H1 (cell line): ENCODE measurements around the gene ATG5. TPM values are rescaled to one million over a fixed set of nuclear protein-coding genes. Genes with fewer than 3 reads are reported as not detected.

Source experiments
- CTCF ChIA-PET: fragments of 300-600 bp; sonication (Branson Sonifier 250); formaldehyde crosslinking; loops from one replicate; lab custom pipeline; 2021; ENCODE audit not compliant: partially characterized antibody; lab: Charles Lee
- POLR2A ChIA-PET: fragments of 300-600 bp; sonication (Branson Sonifier 250); formaldehyde crosslinking; loops from one replicate; lab custom pipeline; 2021; ENCODE audit warnings: inconsistent platforms; ENCODE audit not compliant: partially characterized antibody; lab: Charles Lee
- DNase-seq, 2 experiments: peaks; one replicate each; pipeline versions ENCODE4 v3.0.0 to v3.0.0-alpha.2; 2010 to 2022; ENCODE audit warnings: low spot score in 2 of 2, low read depth in 1 of 2, mixed read lengths in 1 of 2
- FAIRE-seq: peaks from 2 replicates; lab custom pipeline; 2011; peaks lifted over from hg19 to GRCh38; lab: Jason Lieb, UNC
- H2AFZ ChIP-seq: 2 replicates; pipeline ENCODE4 v1.8.1; 2012; ENCODE audit warnings: low read length, inconsistent platforms
- H2AK5ac ChIP-seq: 2 replicates; pipeline ENCODE4 v1.6.1; 2013; ENCODE audit warnings: low read depth, low read length
- H2BK120ac ChIP-seq: replicated peaks from 2 replicates; pipeline ENCODE3; 2013; ENCODE audit warnings: low read depth, low read length, inconsistent platforms
- H2BK12ac ChIP-seq: 2 replicates; pipeline ENCODE4 v1.6.1; 2013; ENCODE audit warnings: low read depth, low read length
- H2BK15ac ChIP-seq: 2 replicates; pipeline ENCODE4 v1.6.1; 2013; ENCODE audit warnings: low read length
- H2BK20ac ChIP-seq: 2 replicates; pipeline ENCODE4 v1.6.1; 2013; ENCODE audit warnings: low read length
- H2BK5ac ChIP-seq: 2 replicates; pipeline ENCODE4 v1.6.1; 2013; ENCODE audit warnings: low read depth, low read length
- H3K14ac ChIP-seq: 2 replicates; pipeline ENCODE4 v1.6.1; 2013; ENCODE audit warnings: inconsistent platforms; ENCODE audit not compliant: insufficient read length
- H3K18ac ChIP-seq: 2 replicates; pipeline ENCODE4 v1.6.1; 2013; ENCODE audit warnings: low read length; ENCODE audit errors: extremely low read depth
- H3K23ac ChIP-seq: 2 replicates; pipeline ENCODE4 v1.6.1; 2013; ENCODE audit warnings: inconsistent platforms; ENCODE audit not compliant: insufficient read length
- H3K23me2 ChIP-seq: 2 replicates; pipeline ENCODE4 v1.6.1; 2013; ENCODE audit warnings: low read depth, low read length
- H3K27ac ChIP-seq: 2 replicates; pipeline ENCODE4 v1.6.1; 2011; ENCODE audit warnings: low read depth, low read length, inconsistent platforms
- H3K27me3 ChIP-seq, 4 experiments: replicated peaks in 1 of 4; 1 replicate in 1 of 4; 2 replicates in 3 of 4; pipeline versions ENCODE4 v1.6.1 to v1.8.1; 2011 to 2013; ENCODE audit warnings: low read length in 3 of 4, mild to moderate bottlenecking in 3 of 4, inconsistent platforms in 2 of 4, mixed read lengths in 2 of 4, moderate library complexity in 1 of 4; ENCODE audit not compliant: control insufficient read depth in 3 of 4, insufficient read depth in 3 of 4; ENCODE audit errors: extremely low read depth in 1 of 4
- H3K36me3 ChIP-seq, 4 experiments: 2 replicates each; pipeline versions ENCODE4 v1.6.1 to v1.8.1; 2011 to 2013; ENCODE audit warnings: mild to moderate bottlenecking in 4 of 4, low read length in 3 of 4, moderate library complexity in 2 of 4, control low read depth in 1 of 4, inconsistent platforms in 1 of 4; ENCODE audit not compliant: insufficient read depth in 4 of 4, control insufficient read depth in 2 of 4
- H3K4ac ChIP-seq: replicated peaks from 2 replicates; pipeline ENCODE3; 2013; ENCODE audit warnings: low read length, low read depth, mixed read lengths, inconsistent platforms; ENCODE audit not compliant: insufficient read length
- H3K4me1 ChIP-seq, 4 experiments: replicated peaks in 1 of 4; 1 replicate in 1 of 4; 2 replicates in 3 of 4; pipeline versions ENCODE4 v1.6.1 to v1.8.1; 2011 to 2013; ENCODE audit warnings: low read length in 3 of 4, inconsistent platforms in 2 of 4, mixed read lengths in 1 of 4; ENCODE audit not compliant: insufficient read depth in 4 of 4, control insufficient read depth in 3 of 4
- H3K4me2 ChIP-seq, 2 experiments: 2 replicates each; pipeline versions ENCODE4 v1.6.1 to v1.8.1; 2011 to 2013; ENCODE audit warnings: low read depth in 2 of 2, low read length in 2 of 2, control low read depth in 1 of 2, inconsistent platforms in 1 of 2, mild to moderate bottlenecking in 1 of 2; ENCODE audit not compliant: insufficient read depth in 1 of 2
- H3K4me3 ChIP-seq, 4 experiments: fragments of 200-600, 300-600 bp in 1 of 4; sonication (generic), shearing (Covaris generic), sonication (Bioruptor Twin) in 1 of 4; 2 replicates each; pipeline versions ENCODE4 v1.5.1 to v1.8.1; 2011 to 2016; ENCODE audit warnings: low read length in 4 of 4, low read depth in 3 of 4, control low read depth in 2 of 4, inconsistent platforms in 2 of 4, mild to moderate bottlenecking in 2 of 4, mixed read lengths in 1 of 4, moderate library complexity in 1 of 4; ENCODE audit not compliant: insufficient read depth in 2 of 4; ENCODE audit errors: extremely low read depth in 1 of 4
- H3K56ac ChIP-seq: replicated peaks from 2 replicates; pipeline ENCODE3; 2013; ENCODE audit warnings: low read depth, mild to moderate bottlenecking, mixed read lengths, low read length, inconsistent platforms; ENCODE audit not compliant: insufficient read length
- H3K79me1 ChIP-seq: 2 replicates; pipeline ENCODE4 v1.6.1; 2013; ENCODE audit warnings: low read depth, low read length, control low read depth
- H3K79me2 ChIP-seq, 2 experiments: 2 replicates each; pipeline versions ENCODE4 v1.6.1 to v1.8.1; 2012 to 2013; ENCODE audit warnings: low read length in 2 of 2, mild to moderate bottlenecking in 2 of 2, inconsistent platforms in 1 of 2; ENCODE audit not compliant: insufficient read depth in 2 of 2, control insufficient read depth in 1 of 2
- H3K9ac ChIP-seq, 4 experiments: replicated peaks in 1 of 4; 1 replicate in 1 of 4; 2 replicates in 3 of 4; pipeline versions ENCODE4 v1.6.1 to v1.8.1; 2011 to 2013; ENCODE audit warnings: low read depth in 3 of 4, low read length in 3 of 4, control low read depth in 2 of 4, mild to moderate bottlenecking in 2 of 4, moderate library complexity in 2 of 4, inconsistent platforms in 1 of 4; ENCODE audit errors: extremely low read depth in 1 of 4
- H3K9me3 ChIP-seq, 2 experiments: 2 replicates each; pipeline versions ENCODE4 v1.6.1 to v1.8.1; 2012 to 2013; ENCODE audit warnings: mild to moderate bottlenecking in 2 of 2, moderate library complexity in 2 of 2, control low read depth in 1 of 2, inconsistent platforms in 1 of 2, low read depth in 1 of 2, low read length in 1 of 2, mixed read lengths in 1 of 2; ENCODE audit not compliant: insufficient read depth in 2 of 2
- H4K20me1 ChIP-seq, 2 experiments: replicated peaks in 1 of 2; 2 replicates each; pipeline versions ENCODE3 to v1.8.1; 2011 to 2013; ENCODE audit warnings: inconsistent platforms in 2 of 2, low read length in 2 of 2, mild to moderate bottlenecking in 1 of 2; ENCODE audit not compliant: insufficient read depth in 2 of 2, control insufficient read depth in 1 of 2
- H4K5ac ChIP-seq: 2 replicates; pipeline ENCODE4 v1.6.1; 2013; ENCODE audit warnings: low read length, low read depth, mixed read lengths, inconsistent platforms; ENCODE audit not compliant: insufficient read length
- H4K8ac ChIP-seq: 2 replicates; pipeline ENCODE4 v1.8.0; 2013; ENCODE audit warnings: mild to moderate bottlenecking, moderate library complexity, low read length, inconsistent platforms; ENCODE audit not compliant: insufficient read depth; ENCODE audit errors: extremely low read depth
- H4K91ac ChIP-seq: replicated peaks from 2 replicates; pipeline ENCODE3; 2013; ENCODE audit warnings: low read length, mixed read lengths, inconsistent platforms; ENCODE audit not compliant: insufficient read length
- BACH1 ChIP-seq: IDR thresholded peaks from 2 replicates; pipeline ENCODE4 v1.6.1; 2012; ENCODE audit warnings: low read length, improper control_type of control experiment
- CBX5 ChIP-seq: fragments of 300-800, 300-1000 bp; sonication (generic); IDR thresholded peaks from 2 replicates; pipeline ENCODE4 v1.7.1; 2016; ENCODE audit warnings: antibody characterized with exemption, low read length, low read depth
- EP300 ChIP-seq, 2 experiments: IDR thresholded peaks; 1 replicate in 1 of 2; 2 replicates in 1 of 2; pipeline ENCODE4 v1.6.1; 2011 to 2012; ENCODE audit warnings: low read depth in 2 of 2, low read length in 2 of 2, mild to moderate bottlenecking in 2 of 2, borderline replicate concordance in 1 of 2, inconsistent platforms in 1 of 2, moderate library complexity in 1 of 2
- JUND ChIP-seq: IDR thresholded peaks from 2 replicates; pipeline ENCODE4 v1.6.1; 2011; ENCODE audit warnings: mild to moderate bottlenecking, improper control_type of control experiment, low read length
- KDM1A ChIP-seq: fragments of 200-600, 300-600 bp; sonication (generic); IDR thresholded peaks from 2 replicates; pipeline ENCODE4 v1.7.1; 2016; ENCODE audit warnings: mild to moderate bottlenecking, low read length, borderline replicate concordance
- KDM5A ChIP-seq: fragments of 200-600 bp; IDR thresholded peaks from 2 replicates; pipeline ENCODE4 v1.7.1; 2012; ENCODE audit warnings: mild to moderate bottlenecking, low read length, inconsistent platforms, mixed read lengths
- NANOG ChIP-seq: IDR thresholded peaks from 2 replicates; pipeline ENCODE4 v1.6.1; 2011; ENCODE audit warnings: low read length, low read depth, mild to moderate bottlenecking, inconsistent platforms; ENCODE audit not compliant: insufficient read depth, poor library complexity, severe bottlenecking
- PHF8 ChIP-seq: fragments of 200-600 bp; sonication (generic); conservative IDR thresholded peaks from 2 replicates; pipeline ENCODE4 v1.7.1; 2012; ENCODE audit warnings: low read depth, mild to moderate bottlenecking, inconsistent platforms, low read length, moderate library complexity
- RAD21 ChIP-seq, 2 experiments: IDR thresholded peaks in 1 of 2; conservative IDR thresholded peaks in 1 of 2; 2 replicates each; pipeline ENCODE4 v1.6.1; 2011; ENCODE audit warnings: low read depth in 2 of 2, low read length in 2 of 2, improper control_type of control experiment in 1 of 2, inconsistent platforms in 1 of 2, mild to moderate bottlenecking in 1 of 2, moderate library complexity in 1 of 2
- SIN3A ChIP-seq, 2 experiments: IDR thresholded peaks in 1 of 2; conservative IDR thresholded peaks in 1 of 2; 2 replicates each; pipeline ENCODE4 v1.6.1; 2011 to 2012; ENCODE audit warnings: low read length in 2 of 2, improper control_type of control experiment in 1 of 2, low read depth in 1 of 2, mild to moderate bottlenecking in 1 of 2
- TEAD4 ChIP-seq: IDR thresholded peaks from 2 replicates; pipeline ENCODE4 v1.6.1; 2012; ENCODE audit warnings: low read depth, low read length, inconsistent platforms, mixed read lengths
- WGBS, 2 experiments: shearing (Covaris generic) in 1 of 2; methylation state at CpG; one replicate each; pipeline versions ENCODE4 v1.1.6 to v1.1.7; 2013 to 2015; ENCODE audit warnings: low lambda C conversion rate in 2 of 2, mixed read lengths in 2 of 2, inconsistent platforms in 1 of 2, low coverage in 1 of 2, missing lambda C conversion rate in 1 of 2; ENCODE audit not compliant: insufficient replicate concordance in 2 of 2, insufficient coverage in 1 of 2, insufficient read length in 1 of 2; ENCODE audit errors: extremely low coverage in 1 of 2, missing lambda C conversion rate in 1 of 2; 5-methylcytosine and 5-hydroxymethylcytosine counted together
- polyA plus RNA-seq, 7 experiments: library from polyadenylated mRNA; depleted of rRNA in 3 of 7; stranded (reverse) in 5 of 7; unstranded in 2 of 7; fragments of >200 nt in 5 of 7; fragments of 200-250 nt in 2 of 7; gene quantifications; 1 replicate in 5 of 7; 2 replicates in 1 of 7; 4 replicates in 1 of 7; pipeline versions ENCODE4 v1.2.1 to v1.2.3, GENCODE V29; 2011 to 2013; ENCODE audit warnings: missing spikeins in 2 of 7, mixed read lengths in 2 of 7
- total RNA-seq: library from RNA; stranded (reverse); fragmentation: NEBNext Ultra II Directional; extraction: Animal tissue kit (Norgen Biotek cat#: 25700); gene quantifications from 2 replicates; pipeline ENCODE4 v1.2.1, GENCODE V29; 2021
- TF ChIP-seq, protein P1 (sequence below): IDR thresholded peaks from 2 replicates; pipeline ENCODE4 v1.6.1; 2011; ENCODE audit warnings: low read depth, mild to moderate bottlenecking, low read length; ENCODE audit not compliant: insufficient read depth

ATG5 gene
- total and polyA plus RNA-seq, 2 of the 8 experiments (the other 6 are each of a cell fraction or from before 2014, with no cell fraction given): 18.2 to 39.0 TPM

DNA sequence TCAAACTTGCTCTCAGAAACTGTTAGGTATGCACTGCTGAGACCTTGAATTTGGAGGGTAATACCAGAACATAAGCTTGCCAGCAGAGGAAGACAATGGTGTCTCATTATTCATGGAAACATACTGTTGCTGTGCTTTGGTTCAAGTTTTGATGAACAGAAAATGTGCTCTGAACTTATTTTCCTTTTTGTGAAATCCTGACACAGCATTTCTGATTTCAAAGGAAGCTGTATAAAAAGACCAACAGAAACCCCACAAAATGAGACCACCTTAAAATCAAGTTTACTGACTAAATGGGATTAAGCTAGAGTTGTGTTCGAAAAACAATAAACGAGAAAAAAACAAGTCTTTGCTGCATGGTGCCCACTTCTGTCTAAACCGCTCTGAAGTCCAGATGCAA, 169.1 kb downstream of the ATG5 start:
- CTCF ChIA-PET: interaction anchor here (1.1 to 5.3 kb wide), 6 partner anchors 12 to 145 kb away, joined by 3 to 38 read pairs (median 4); no protein-coding TSS in a partner anchor
- no peak for FAIRE-seq
- TF ChIP-seq KDM1A (no peak), TEAD4 (no peak), NANOG (no peak), RAD21 (IDR thresholded peaks at IDR 0.05 in 1 of 2, conservative IDR thresholded peaks at IDR 0.05 in 1 of 2; ENCODE audit: low read depth in 2 of 2, low read length in 2 of 2) (no peak), CBX5 (no peak), EP300 (IDR thresholded peaks at IDR 0.05; ENCODE audit: borderline replicate concordance in 1 of 2, low read depth in 2 of 2, low read length in 2 of 2) (no peak), KDM5A (no peak), PHF8 (no peak), BACH1 (no peak), SIN3A (conservative IDR thresholded peaks at IDR 0.05 in 1 of 2, IDR thresholded peaks at IDR 0.05 in 1 of 2; ENCODE audit: low read depth in 1 of 2, low read length in 2 of 2) (no peak), JUND (no peak)
- TF ChIP-seq, protein P1, sequence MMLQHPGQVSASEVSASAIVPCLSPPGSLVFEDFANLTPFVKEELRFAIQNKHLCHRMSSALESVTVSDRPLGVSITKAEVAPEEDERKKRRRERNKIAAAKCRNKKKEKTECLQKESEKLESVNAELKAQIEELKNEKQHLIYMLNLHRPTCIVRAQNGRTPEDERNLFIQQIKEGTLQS: no peak

More for the DNA sequence above, 169.1 kb downstream of the ATG5 start:
- Histone ChIP-seq H3K27ac (no peak overlapping the region), H3K9me3 (no peaks in the 10 kb centered on the region), H3K14ac (no peak overlapping the region), H3K4me2 (no peak overlapping the region), H2AK5ac (no peak overlapping the region), H3K23me2 (no peaks in the 10 kb centered on the region), H3K56ac (no peak overlapping the region), H3K23ac (no peak overlapping the region), H3K79me1 (no peaks in the 10 kb centered on the region), H2BK12ac (no peak overlapping the region), H2AFZ (no peak overlapping the region), H3K4ac (no peak overlapping the region), H3K27me3 (no peaks in the 10 kb centered on the region; a peak in 1 of 7 replicates), H2BK5ac (no peak overlapping the region), H2BK15ac (no peak overlapping the region), H3K79me2 (no peaks in the 10 kb centered on the region), H3K4me3 (no peak overlapping the region), H4K20me1 (no peaks in the 10 kb centered on the region), H4K8ac (no peak overlapping the region), H3K18ac (no peak overlapping the region), H4K5ac (no peak overlapping the region), H2BK120ac (no peak overlapping the region), H3K4me1 (peaks cover 0 to 5% (median under 1%) of the 10 kb centered on the region in 4 experiments; a peak in 1 of 7 replicates), H2BK20ac (no peak overlapping the region), H3K36me3 (no peaks in the 10 kb centered on the region), H3K9ac (no peak overlapping the region), H4K91ac (no peak overlapping the region)
- POLR2A ChIA-PET: interaction anchor here (0.7 to 1.0 kb wide), 2 partner anchors 14 to 157 kb away, joined by 3 read pairs; no protein-coding TSS in a partner anchor
- DNase-seq: no peak
- WGBS, 2 experiments: 96% methylated on average over 3 of the region's 3 CpGs; no CpG with 5 or more reads in 1 of the 2 experiments
